ENCODE measurements around the gene GJB4.

Gene GJB4

GRCh38 chr1:34785231-34785874 lies 25.8 kb downstream of the GJB4 start:
- H3K27ac ChIP-seq (replicated peaks): no peak overlapping the region
- DNase-seq (ENCODE audit: low read depth in 1 of 2, low spot score in 1 of 2): no peak
- peaks cover 22% of the 10 kb centered on the region for H3K27me3 ChIP-seq (ENCODE audit: insufficient read depth, poor library complexity, severe bottlenecking)
- TF ChIP-seq SPI1 (IDR thresholded peaks at IDR 0.05; ENCODE audit: borderline replicate concordance, low read depth) (no peak), GABPA (IDR thresholded peaks at IDR 0.05; ENCODE audit: low read depth) (no peak), POLR2AphosphoS5 (IDR thresholded peaks at IDR 0.05; ENCODE audit: low read depth) (no peak)
- no peak overlapping the region for H3K4me3 ChIP-seq (replicated peaks; ENCODE audit: insufficient read depth, low read length)

GRCh38 chr1:34785875-34786470 lies 26.4 kb downstream of the GJB4 start:
- TF ChIP-seq CTCF (IDR thresholded peaks at IDR 0.05; ENCODE audit: insufficient read depth, low read length) (no peak), SPI1 (IDR thresholded peaks at IDR 0.05; ENCODE audit: borderline replicate concordance, low read depth) (no peak), POLR2AphosphoS5 (IDR thresholded peaks at IDR 0.05; ENCODE audit: low read depth) (no peak), REST (IDR thresholded peaks at IDR 0.05; ENCODE audit: insufficient replicate concordance, low read depth) (no peak), GABPA (IDR thresholded peaks at IDR 0.05; ENCODE audit: low read depth) (no peak)
- DNase-seq (ENCODE audit: low read depth in 1 of 2, low spot score in 1 of 2): no peak
- Histone ChIP-seq H3K27me3 (ENCODE audit: insufficient read depth, poor library complexity, severe bottlenecking) (peaks cover 18% of the 10 kb centered on the region), H3K27ac (replicated peaks) (no peak overlapping the region), H3K4me3 (replicated peaks; ENCODE audit: insufficient read depth, low read length) (no peak overlapping the region)

- H3K27ac ChIP-seq (replicated peaks): no peak overlapping the region
- DNase-seq (ENCODE audit: low read depth in 1 of 2, low spot score in 1 of 2): peak; percentile 40 to 64
- no peak overlapping the region for H3K4me3 ChIP-seq (replicated peaks; ENCODE audit: insufficient read depth, low read length)
- H3K27me3 ChIP-seq (ENCODE audit: insufficient read depth, poor library complexity, severe bottlenecking): peaks cover 14% of the 10 kb centered on the region
- peak; percentile 74 for TF ChIP-seq CTCF (IDR thresholded peaks at IDR 0.05; ENCODE audit: insufficient read depth, low read length)
- no peak for TF ChIP-seq POLR2AphosphoS5 (IDR thresholded peaks at IDR 0.05; ENCODE audit: low read depth)
- no peak for TF ChIP-seq SPI1 (IDR thresholded peaks at IDR 0.05; ENCODE audit: borderline replicate concordance, low read depth)
- TF ChIP-seq REST (IDR thresholded peaks at IDR 0.05; ENCODE audit: insufficient replicate concordance, low read depth): no peak
Observed at GRCh38 chr1:34786521-34787325, 27.2 kb downstream of the GJB4 start.
